ENCODE measurements around the gene CAMSAP2. TPM values are rescaled to one million over a fixed set of nuclear protein-coding genes. Genes with fewer than 3 reads are reported as not detected.

The CAMSAP2 gene
- polyA plus RNA-seq, 1 of the 3 experiments (the other 2 are of a cell fraction): 5.5 TPM

- no peak within 1 kb of the TSS for H2AFZ ChIP-seq (ENCODE audit: low read depth)
- CTCF ChIA-PET: interaction anchor here (1.0 to 1.7 kb wide), 2 partner anchors 77 to 336 kb away, joined by 4 to 6 read pairs; no protein-coding TSS in a partner anchor
- WGBS (ENCODE audit: low lambda C conversion rate): 86% methylated on average over 10 of the region's 15 CpGs
- H3K27ac ChIP-seq (ENCODE audit: low read depth in 2 of 2, low read length in 1 of 2): no peak within 1 kb of the TSS
- no peaks in the 10 kb centered on the region for H3K79me2 ChIP-seq (ENCODE audit: insufficient read depth)
- POLR2A ChIA-PET: no interaction called here
- TF ChIP-seq EZH2phosphoT487 (IDR thresholded peaks at IDR 0.05; ENCODE audit: borderline replicate concordance, low read depth) (no peak), PBX3 (IDR thresholded peaks at IDR 0.05) (no peak), RXRA (IDR thresholded peaks at IDR 0.05; ENCODE audit: borderline replicate concordance, low read depth) (no peak), TEAD4 (IDR thresholded peaks at IDR 0.05; ENCODE audit: borderline replicate concordance, insufficient read depth) (no peak), USF2 (IDR thresholded peaks at IDR 0.05; ENCODE audit: borderline replicate concordance, low read depth, low read length) (no peak), CTCF (IDR thresholded peaks at IDR 0.05) (no peak), SMC3 (IDR thresholded peaks at IDR 0.05; ENCODE audit: low read depth, low read length) (no peak), FOXJ3 (CRISPR knock-in tag; IDR thresholded peaks at IDR 0.05) (no peak), ZBTB33 (IDR thresholded peaks at IDR 0.05; ENCODE audit: borderline replicate concordance, low read depth) (no peak), IRF3 (IDR thresholded peaks at IDR 0.05; ENCODE audit: low read depth, low read length) (no peak), JUND (IDR thresholded peaks at IDR 0.05) (no peak)
- no peak for DNase-seq
- no peaks in the 10 kb centered on the region for H3K9me3 ChIP-seq
- no peaks in the 10 kb centered on the region for H3K9me2 ChIP-seq
- no peaks in the 10 kb centered on the region for H3K36me3 ChIP-seq (replicated peaks in 1 of 2; ENCODE audit: control insufficient read depth in 1 of 2, insufficient read depth in 2 of 2, low read length in 1 of 2)
- H3K4me3 ChIP-seq (ENCODE audit: low read depth in 2 of 2, low read length in 1 of 2): no peak within 1 kb of the TSS
- peaks cover 0 to 3% of the 10 kb centered on the region in 2 experiments; a peak in 1 of 4 replicates for H3K4me1 ChIP-seq (ENCODE audit: control insufficient read depth in 1 of 2, insufficient read depth in 2 of 2, low read depth in 1 of 2, low read length in 1 of 2)
- H3K27me3 ChIP-seq (ENCODE audit: insufficient read depth): no peaks in the 10 kb centered on the region
- no peaks in the 10 kb centered on the region for H4K20me1 ChIP-seq (ENCODE audit: insufficient read depth)
- no peak within 1 kb of the TSS for H3K9ac ChIP-seq
- no peak within 1 kb of the TSS for H3K4me2 ChIP-seq
- no peaks in the 10 kb centered on the region for H3F3A ChIP-seq (replicated peaks; ENCODE audit: insufficient read depth)
Observed at GRCh38 chr1:200894712-200895442, 156.2 kb downstream of the CAMSAP2 start, which contains the start of gene INAVA. Gene INAVA (plus strand): TSS chr1:200894900. CDS start chr1:200898401, 3,501 bp downstream.
